NT2/D1 (cell line): ENCODE measurements around the gene C4orf50.

Experiments used
- SUZ12 ChIP-seq: IDR thresholded peaks from 2 replicates; pipeline ENCODE4 v1.6.1; 2011; ENCODE audit not compliant: insufficient read length, insufficient read depth; ENCODE audit errors: extremely low read depth
- YY1 ChIP-seq: IDR thresholded peaks from 2 replicates; pipeline ENCODE4 v1.6.1; 2011; ENCODE audit not compliant: insufficient read length, insufficient read depth
- ZNF274 ChIP-seq: IDR thresholded peaks from 2 replicates; pipeline ENCODE4 v1.6.1; 2011; ENCODE audit warnings: mild to moderate bottlenecking, low read depth, low read length

GRCh38 chr4:5971078-5971450 is 47.2 kb downstream of the C4orf50 start:
- no peak for TF ChIP-seq YY1
- TF ChIP-seq ZNF274, result no peak
- no peak for TF ChIP-seq SUZ12
